OCI-LY3 (cell line): ENCODE data around the gene MFAP2.
"Not testable (repeated sequence)": the region's sequence is repeated elsewhere in the genome, so short reads cannot be mapped to it uniquely, and the experiment has no call there.

Experiments used
- H2AFZ ChIP-seq: fragments of 200-600, 300-600 bp; shearing (Covaris generic); 2 replicates; pipeline ENCODE4 v1.6.0; 2014; ENCODE audit warnings: antibody characterized with exemption, low read depth, low read length
- H3K27ac ChIP-seq: fragments of 200-600, 300-600 bp; sonication (generic); 2 replicates; pipeline ENCODE4 v1.5.1; 2014; ENCODE audit warnings: mild to moderate bottlenecking, low read length, moderate library complexity, mixed read lengths
- H3K27me3 ChIP-seq: fragments of 200-600, 300-600 bp; sonication (generic); 2 replicates; pipeline ENCODE4 v1.6.1; 2014; ENCODE audit warnings: low read depth, low read length, mixed read lengths
- H3K36me3 ChIP-seq: fragments of 200-600, 300-600 bp; sonication (generic); replicated peaks from 2 replicates; pipeline ENCODE3; 2014; ENCODE audit warnings: low read depth, low read length, mixed read lengths
- H3K4me1 ChIP-seq: fragments of 300-600, 200-600 bp; sonication (generic); 2 replicates; pipeline ENCODE4 v1.6.1; 2014; ENCODE audit warnings: low read length, mixed read lengths
- H3K4me2 ChIP-seq: fragments of 200-600, 300-600 bp; sonication (generic); 2 replicates; pipeline ENCODE4 v1.6.1; 2014; ENCODE audit warnings: low read length, mixed read lengths
- H3K4me3 ChIP-seq: fragments of 300-600, 200-600 bp; sonication (generic); 2 replicates; pipeline ENCODE4 v1.5.1; 2014; ENCODE audit warnings: antibody characterized with exemption, mild to moderate bottlenecking, low read length, moderate library complexity
- H3K79me2 ChIP-seq: fragments of 300-600, 200-600 bp; shearing (Covaris generic); 2 replicates; pipeline ENCODE4 v1.6.1; 2014; ENCODE audit warnings: mild to moderate bottlenecking, low read length, mixed read lengths
- H3K9ac ChIP-seq: fragments of 300-600, 200-600 bp; shearing (Covaris generic); 2 replicates; pipeline ENCODE4 v1.6.0; 2014; ENCODE audit warnings: mild to moderate bottlenecking, low read length, moderate library complexity
- H3K9me3 ChIP-seq: fragments of 200-600, 300-600 bp; shearing (Covaris generic); 2 replicates; pipeline ENCODE4 v1.6.1; 2014; ENCODE audit warnings: low read length, mixed read lengths; ENCODE audit not compliant: insufficient read depth
- H4K20me1 ChIP-seq: fragments of 200-600, 300-600 bp; sonication (generic); 2 replicates; pipeline ENCODE4 v1.6.1; 2016; ENCODE audit warnings: low read length, mixed read lengths; ENCODE audit not compliant: insufficient read depth
- EZH2phosphoT487 ChIP-seq: fragments of 200-600 bp; shearing (Covaris generic); IDR thresholded peaks from 2 replicates; pipeline ENCODE4 v1.6.1; 2018; ENCODE audit warnings: antibody characterized with exemption, mixed run types, low read depth
- TF ChIP-seq, protein P1 (sequence below): fragments of 200-600, 300-600 bp; sonication (generic); IDR thresholded peaks from 2 replicates; pipeline ENCODE4 v1.5.1; 2014; ENCODE audit warnings: antibody characterized with exemption, low read length, low read depth

Gene MFAP2

GRCh38 chr1:16946646-16947045 is 33.8 kb downstream of the MFAP2 start:
- Histone ChIP-seq H3K27ac (no peak overlapping the region), H3K27me3 (no peaks in the 10 kb centered on the region), H3K4me2 (no peak overlapping the region), H3K79me2 (no peaks in the 10 kb centered on the region), H3K4me1 (no peaks in the 10 kb centered on the region), H3K36me3 (no peaks in the 10 kb centered on the region), H4K20me1 (no peaks in the 10 kb centered on the region; the same call in 1 of the 2 replicates), H3K9ac (no peak overlapping the region), H2AFZ (no peak overlapping the region), H3K4me3 (no peak overlapping the region), H3K9me3 (no peaks in the 10 kb centered on the region)
- TF ChIP-seq, protein P1, sequence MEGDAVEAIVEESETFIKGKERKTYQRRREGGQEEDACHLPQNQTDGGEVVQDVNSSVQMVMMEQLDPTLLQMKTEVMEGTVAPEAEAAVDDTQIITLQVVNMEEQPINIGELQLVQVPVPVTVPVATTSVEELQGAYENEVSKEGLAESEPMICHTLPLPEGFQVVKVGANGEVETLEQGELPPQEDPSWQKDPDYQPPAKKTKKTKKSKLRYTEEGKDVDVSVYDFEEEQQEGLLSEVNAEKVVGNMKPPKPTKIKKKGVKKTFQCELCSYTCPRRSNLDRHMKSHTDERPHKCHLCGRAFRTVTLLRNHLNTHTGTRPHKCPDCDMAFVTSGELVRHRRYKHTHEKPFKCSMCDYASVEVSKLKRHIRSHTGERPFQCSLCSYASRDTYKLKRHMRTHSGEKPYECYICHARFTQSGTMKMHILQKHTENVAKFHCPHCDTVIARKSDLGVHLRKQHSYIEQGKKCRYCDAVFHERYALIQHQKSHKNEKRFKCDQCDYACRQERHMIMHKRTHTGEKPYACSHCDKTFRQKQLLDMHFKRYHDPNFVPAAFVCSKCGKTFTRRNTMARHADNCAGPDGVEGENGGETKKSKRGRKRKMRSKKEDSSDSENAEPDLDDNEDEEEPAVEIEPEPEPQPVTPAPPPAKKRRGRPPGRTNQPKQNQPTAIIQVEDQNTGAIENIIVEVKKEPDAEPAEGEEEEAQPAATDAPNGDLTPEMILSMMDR: no peak
- TF ChIP-seq EZH2phosphoT487: no peak

GRCh38 chr1:16946185-16946584 is 34.2 kb downstream of the MFAP2 start:
- not testable (repeated sequence) for H2AFZ ChIP-seq, H3K4me2 ChIP-seq, H3K9me3 ChIP-seq, H3K9ac ChIP-seq, H4K20me1 ChIP-seq, H3K4me1 ChIP-seq, H3K27me3 ChIP-seq, H3K27ac ChIP-seq, H3K79me2 ChIP-seq, H3K4me3 ChIP-seq, H3K36me3 ChIP-seq

DNA sequence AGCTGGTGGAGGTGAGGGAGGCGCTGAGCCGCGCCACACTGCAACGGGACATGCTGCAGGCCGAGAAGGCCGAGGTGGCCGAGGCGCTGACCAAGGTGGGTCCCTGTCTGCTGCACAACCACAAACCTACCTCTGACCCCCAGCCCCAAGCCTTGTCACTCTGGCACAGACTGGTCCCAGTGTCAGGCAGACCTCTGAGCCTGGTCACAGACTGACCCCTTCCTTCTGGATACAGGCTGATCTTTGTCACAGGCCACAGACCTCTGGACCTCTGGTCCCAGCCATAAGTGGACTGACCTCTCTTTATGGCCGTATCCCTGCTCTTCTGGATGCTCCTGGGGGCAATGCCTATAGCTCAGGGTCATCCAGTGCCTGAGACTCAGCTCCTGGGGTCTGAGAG is 34.9 kb downstream of the MFAP2 start:
- not testable (repeated sequence) for H2AFZ ChIP-seq, H3K4me3 ChIP-seq, H3K27ac ChIP-seq, H3K36me3 ChIP-seq, H3K9ac ChIP-seq, H4K20me1 ChIP-seq, H3K79me2 ChIP-seq, H3K9me3 ChIP-seq, H3K4me1 ChIP-seq, H3K27me3 ChIP-seq, H3K4me2 ChIP-seq

GRCh38 chr1:16944038-16944437 is 36.4 kb downstream of the MFAP2 start:
- H3K4me2 ChIP-seq: no peak overlapping the region

DNA sequence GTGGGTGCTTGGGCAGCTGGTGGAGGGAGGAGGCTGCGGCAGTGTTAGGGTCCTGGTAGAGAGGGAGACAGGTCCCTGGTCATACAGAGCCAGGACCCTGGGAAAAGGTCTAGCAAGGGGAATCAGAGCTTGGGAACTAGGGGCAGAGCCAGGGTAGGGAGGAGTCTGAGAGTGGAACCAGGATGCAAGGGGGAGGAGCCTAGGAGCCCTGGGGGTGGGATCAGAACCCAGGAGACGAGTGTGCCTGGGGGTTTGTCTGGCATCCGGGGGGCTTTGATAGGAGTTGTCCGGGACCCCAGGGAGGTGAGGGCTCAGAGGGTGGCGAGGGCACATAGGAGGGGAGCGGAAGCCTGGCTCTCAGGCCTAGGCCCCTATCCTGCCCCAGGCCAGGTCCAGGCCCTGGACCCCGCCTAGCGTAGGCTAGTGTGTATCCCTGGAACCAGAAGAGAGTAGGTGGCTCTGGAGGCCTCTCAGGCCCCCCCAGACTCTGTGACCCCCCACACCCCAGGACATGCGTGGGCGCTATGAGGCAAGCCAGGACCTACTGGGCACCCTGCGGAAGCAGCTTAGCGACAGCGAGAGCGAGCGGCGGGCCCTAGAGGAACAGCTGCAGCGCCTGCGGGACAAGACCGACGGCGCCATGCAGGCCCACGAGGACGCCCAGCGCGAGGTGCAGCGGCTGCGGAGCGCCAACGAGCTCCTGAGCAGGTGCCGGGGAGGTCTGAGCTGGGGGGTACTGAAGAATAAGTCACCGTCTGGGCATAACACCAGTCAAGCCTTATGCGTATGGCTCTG is 40.8 kb downstream of the MFAP2 start:
- H3K9ac ChIP-seq, H3K4me2 ChIP-seq, H3K27me3 ChIP-seq, H3K9me3 ChIP-seq, H3K27ac ChIP-seq, H3K79me2 ChIP-seq, H3K4me3 ChIP-seq, H4K20me1 ChIP-seq, H2AFZ ChIP-seq, H3K36me3 ChIP-seq, H3K4me1 ChIP-seq: not testable (repeated sequence)

More at GRCh38 chr1:16944038-16944437, 36.4 kb downstream of the MFAP2 start:
- Histone ChIP-seq H3K4me1 (no peaks in the 10 kb centered on the region), H3K9ac (no peak overlapping the region), H3K4me3 (no peak overlapping the region), H4K20me1 (no peaks in the 10 kb centered on the region), H3K36me3 (no peaks in the 10 kb centered on the region), H3K9me3 (no peaks in the 10 kb centered on the region), H3K27ac (no peak overlapping the region), H3K27me3 (no peaks in the 10 kb centered on the region), H3K79me2 (no peaks in the 10 kb centered on the region), H2AFZ (no peak overlapping the region)
- TF ChIP-seq EZH2phosphoT487: no peak
- TF ChIP-seq, protein P1: no peak
